Mesenchymal stem cell (in vitro differentiated cells and primary cell): Measurements from ENCODE around the gene CMSS1.

ENCODE experiments used
- DNase-seq: peaks from one replicate; pipeline ENCODE4 v3.0.0-alpha.2; 2013
- H2AFZ ChIP-seq: one replicate; pipeline ENCODE4 v1.6.1; 2013; ENCODE audit warnings: low read depth, mild to moderate bottlenecking, control low read depth, inconsistent platforms, low read length, moderate library complexity
- H2AK5ac ChIP-seq: 2 replicates; pipeline ENCODE4 v1.6.1; 2013; ENCODE audit warnings: low read length, moderate library complexity, mild to moderate bottlenecking, inconsistent platforms; ENCODE audit not compliant: severe bottlenecking
- H2BK120ac ChIP-seq: one replicate; pipeline ENCODE4 v1.6.1; 2013; ENCODE audit warnings: low read depth, mild to moderate bottlenecking, inconsistent platforms, low read length, moderate library complexity
- H2BK12ac ChIP-seq, 2 experiments: one replicate each; pipeline ENCODE4 v1.6.1; 2013; ENCODE audit warnings: inconsistent platforms in 2 of 2, low read length in 2 of 2, mild to moderate bottlenecking in 2 of 2, moderate library complexity in 2 of 2, control low read depth in 1 of 2
- H2BK15ac ChIP-seq: one replicate; pipeline ENCODE4 v1.6.1; 2013; ENCODE audit warnings: mild to moderate bottlenecking, low read depth, inconsistent platforms; ENCODE audit not compliant: poor library complexity, severe bottlenecking
- H2BK5ac ChIP-seq: 2 replicates; pipeline ENCODE4 v1.6.1; 2013; ENCODE audit warnings: low read depth, mild to moderate bottlenecking, low read length, control low read depth, inconsistent platforms; ENCODE audit not compliant: poor library complexity, severe bottlenecking
- H3K14ac ChIP-seq, 2 experiments: one replicate each; pipeline ENCODE4 v1.6.1; 2013; ENCODE audit warnings: inconsistent platforms in 2 of 2, low read length in 2 of 2, control low read depth in 1 of 2, mild to moderate bottlenecking in 1 of 2, moderate library complexity in 1 of 2
- H3K18ac ChIP-seq, 2 experiments: one replicate each; pipeline ENCODE4 v1.6.1; 2013; ENCODE audit warnings: inconsistent platforms in 2 of 2, low read length in 2 of 2, control low read depth in 1 of 2, low read depth in 1 of 2, mild to moderate bottlenecking in 1 of 2
- H3K23ac ChIP-seq, 2 experiments: one replicate each; pipeline ENCODE4 v1.6.1; 2013; ENCODE audit warnings: inconsistent platforms in 2 of 2, low read length in 2 of 2, mild to moderate bottlenecking in 2 of 2, moderate library complexity in 2 of 2, control low read depth in 1 of 2
- H3K27ac ChIP-seq: 2 replicates; pipeline ENCODE4 v1.5.1; 2013; ENCODE audit warnings: mild to moderate bottlenecking, moderate library complexity, low read length, control low read depth, inconsistent platforms; ENCODE audit not compliant: poor library complexity, severe bottlenecking
- H3K27me3 ChIP-seq, 2 experiments: 2 replicates each; pipeline versions ENCODE4 v1.6.1 to v1.7.0; 2013; ENCODE audit warnings: low read length in 2 of 2, mild to moderate bottlenecking in 2 of 2, moderate library complexity in 2 of 2, control low read depth in 1 of 2, inconsistent platforms in 1 of 2; ENCODE audit not compliant: control insufficient read depth in 1 of 2, insufficient read depth in 1 of 2
- H3K36me3 ChIP-seq, 2 experiments: 2 replicates each; pipeline versions ENCODE4 v1.6.1 to v1.7.0; 2013; ENCODE audit warnings: low read length in 2 of 2, control low read depth in 1 of 2, inconsistent platforms in 1 of 2, low read depth in 1 of 2, mild to moderate bottlenecking in 1 of 2; ENCODE audit not compliant: insufficient read depth in 2 of 2, control insufficient read depth in 1 of 2
- H3K4ac ChIP-seq, 2 experiments: one replicate each; pipeline ENCODE4 v1.6.1; 2013; ENCODE audit warnings: inconsistent platforms in 2 of 2, low read length in 2 of 2, mild to moderate bottlenecking in 2 of 2, moderate library complexity in 2 of 2, control low read depth in 1 of 2, low read depth in 1 of 2
- H3K4me1 ChIP-seq: 2 replicates; pipeline ENCODE4 v1.6.1; 2013; ENCODE audit warnings: low read depth, low read length, control low read depth; ENCODE audit not compliant: control insufficient read depth, insufficient read depth
- H3K4me2 ChIP-seq: 2 replicates; pipeline ENCODE4 v1.6.1; 2013; ENCODE audit warnings: low read length, mild to moderate bottlenecking, inconsistent platforms; ENCODE audit not compliant: poor library complexity, severe bottlenecking
- H3K4me3 ChIP-seq, 2 experiments: 2 replicates each; pipeline versions ENCODE4 v1.5.1 to v1.7.0; 2013; ENCODE audit warnings: low read length in 2 of 2, mild to moderate bottlenecking in 2 of 2, control low read depth in 1 of 2, low read depth in 1 of 2; ENCODE audit not compliant: insufficient read depth in 1 of 2
- H3K79me1 ChIP-seq: replicated peaks from 2 replicates; pipeline ENCODE4 v1.6.1; 2013; ENCODE audit warnings: mild to moderate bottlenecking, control low read depth, low read length, inconsistent platforms; ENCODE audit not compliant: poor library complexity, severe bottlenecking
- H3K9ac ChIP-seq: 2 replicates; pipeline ENCODE4 v1.7.0; 2013; ENCODE audit warnings: mild to moderate bottlenecking, low read length, moderate library complexity
- H3K9me3 ChIP-seq: 2 replicates; pipeline ENCODE4 v1.7.0; 2013; ENCODE audit warnings: mild to moderate bottlenecking, low read length; ENCODE audit not compliant: control insufficient read depth
- H4K8ac ChIP-seq: one replicate; pipeline ENCODE4 v1.6.1; 2013; ENCODE audit warnings: inconsistent platforms, mild to moderate bottlenecking, low read length, moderate library complexity
- H4K91ac ChIP-seq: one replicate; pipeline ENCODE4 v1.6.1; 2013; ENCODE audit warnings: mild to moderate bottlenecking, low read length, inconsistent platforms
- WGBS: methylation state at CpG from one replicate; pipeline ENCODE4 v1.1.7; 2013; ENCODE audit warnings: mixed read lengths; 5-methylcytosine and 5-hydroxymethylcytosine counted together

The CMSS1 gene

DNA sequence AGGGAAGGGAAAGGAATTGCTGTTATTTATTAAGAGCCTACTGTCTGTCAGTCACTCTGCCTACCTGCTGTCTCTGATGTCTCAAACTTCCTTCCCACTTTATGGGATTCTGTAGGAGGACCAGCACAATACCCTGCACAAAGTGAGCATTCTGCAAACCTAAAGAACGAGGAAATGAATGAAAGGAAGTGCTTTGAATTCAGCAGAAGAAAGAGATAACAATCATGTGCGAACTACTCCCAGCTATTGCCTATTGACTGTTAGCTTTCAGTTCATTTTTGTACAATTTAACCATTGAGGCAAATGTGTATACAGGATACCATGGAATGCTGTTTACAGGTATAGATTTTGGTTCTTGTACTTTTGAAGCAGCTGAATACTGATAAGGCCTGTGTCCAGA lies 66.8 kb downstream of the CMSS1 start:
- no peak overlapping the region for H3K27ac ChIP-seq
- H3K4me1 ChIP-seq, result no peaks in the 10 kb centered on the region
- H3K4ac ChIP-seq, result no peak overlapping the region
- H3K36me3 ChIP-seq, result no peaks in the 10 kb centered on the region
- no peak overlapping the region for H3K9ac ChIP-seq
- H2BK15ac ChIP-seq, result no peak overlapping the region
- H3K79me1 ChIP-seq, result peaks cover 4% of the 10 kb centered on the region
- H3K14ac ChIP-seq, result no peak overlapping the region
- no peak for DNase-seq
- no peak overlapping the region for H3K4me2 ChIP-seq
- no peak overlapping the region for H2AK5ac ChIP-seq
- no peaks in the 10 kb centered on the region for H3K27me3 ChIP-seq
- H4K8ac ChIP-seq, result no peak overlapping the region
- H3K4me3 ChIP-seq, result no peak overlapping the region
- no peak overlapping the region for H2BK12ac ChIP-seq
- no peaks in the 10 kb centered on the region for H3K9me3 ChIP-seq
- WGBS, result 69% methylated on average over 2 of the region's 2 CpGs
- no peak overlapping the region for H3K18ac ChIP-seq
- H2BK5ac ChIP-seq, result no peak overlapping the region
- no peak overlapping the region for H2AFZ ChIP-seq
- H3K23ac ChIP-seq, result no peak overlapping the region
- no peak overlapping the region for H4K91ac ChIP-seq
- peak overlapping the region; percentile 49 for H2BK120ac ChIP-seq

GRCh38 chr3:99885085-99885484 lies 67.4 kb downstream of the CMSS1 start:
- H4K91ac ChIP-seq, result no peak overlapping the region
- no peak overlapping the region for H4K8ac ChIP-seq
- no peaks in the 10 kb centered on the region for H3K9me3 ChIP-seq
- H3K79me1 ChIP-seq, result peaks cover 1% of the 10 kb centered on the region
- WGBS, result no CpG with 5 or more reads among the region's 1 CpG
- H2BK12ac ChIP-seq, result no peak overlapping the region
- H3K4ac ChIP-seq, result no peak overlapping the region
- H3K36me3 ChIP-seq, result no peaks in the 10 kb centered on the region
- H2BK15ac ChIP-seq, result no peak overlapping the region
- H3K4me3 ChIP-seq, result no peak overlapping the region
- H3K9ac ChIP-seq, result no peak overlapping the region
- H3K18ac ChIP-seq, result no peak overlapping the region
- no peak overlapping the region for H2AK5ac ChIP-seq
- H2BK5ac ChIP-seq, result no peak overlapping the region
- no peak overlapping the region for H2BK120ac ChIP-seq
- DNase-seq, result no peak
- H3K4me2 ChIP-seq, result no peak overlapping the region
- no peaks in the 10 kb centered on the region for H3K4me1 ChIP-seq
- H3K27ac ChIP-seq, result no peak overlapping the region
- no peak overlapping the region for H2AFZ ChIP-seq
- H3K14ac ChIP-seq, result no peak overlapping the region
- H3K27me3 ChIP-seq, result no peaks in the 10 kb centered on the region
- no peak overlapping the region for H3K23ac ChIP-seq

- H3K4ac ChIP-seq, result no peak overlapping the region
- H3K27ac ChIP-seq, result no peak overlapping the region
- no peak overlapping the region for H3K14ac ChIP-seq
- no peak overlapping the region for H4K91ac ChIP-seq
- no peak overlapping the region for H3K4me3 ChIP-seq
- H3K79me1 ChIP-seq, result peaks cover under 1% of the 10 kb centered on the region
- no peak overlapping the region for H3K18ac ChIP-seq
- no peaks in the 10 kb centered on the region for H3K4me1 ChIP-seq
- H3K23ac ChIP-seq, result no peak overlapping the region
- no peaks in the 10 kb centered on the region for H3K27me3 ChIP-seq
- no peak overlapping the region for H2AFZ ChIP-seq
- no peaks in the 10 kb centered on the region for H3K36me3 ChIP-seq
- no peak overlapping the region for H2BK120ac ChIP-seq
- no peak overlapping the region for H3K4me2 ChIP-seq
- no peak overlapping the region for H2BK12ac ChIP-seq
- 94% methylated on average over 3 of the region's 3 CpGs for WGBS
- no peak overlapping the region for H3K9ac ChIP-seq
- H4K8ac ChIP-seq, result no peak overlapping the region
- DNase-seq, result no peak
- no peak overlapping the region for H2BK5ac ChIP-seq
- no peak overlapping the region for H2BK15ac ChIP-seq
- no peaks in the 10 kb centered on the region for H3K9me3 ChIP-seq
- H2AK5ac ChIP-seq, result no peak overlapping the region
These were observed 68.2 kb downstream of the CMSS1 start for GRCh38 chr3:99885851-99886250.

- no peak overlapping the region for H4K8ac ChIP-seq
- H3K4me3 ChIP-seq, result no peak overlapping the region
- no peaks in the 10 kb centered on the region for H3K27me3 ChIP-seq
- no peak overlapping the region for H2BK15ac ChIP-seq
- H3K4me2 ChIP-seq, result no peak overlapping the region
- no peaks in the 10 kb centered on the region for H3K9me3 ChIP-seq
- H4K91ac ChIP-seq, result no peak overlapping the region
- no peak overlapping the region for H3K9ac ChIP-seq
- no CpG with 5 or more reads among the region's 2 CpGs for WGBS
- no peak overlapping the region for H2AK5ac ChIP-seq
- DNase-seq, result peak; percentile 74
- no peak overlapping the region for H3K14ac ChIP-seq
- H3K18ac ChIP-seq, result no peak overlapping the region
- no peak overlapping the region for H3K4ac ChIP-seq
- no peak overlapping the region for H2AFZ ChIP-seq
- no peak overlapping the region for H2BK5ac ChIP-seq
- no peak overlapping the region for H2BK120ac ChIP-seq
- no peak overlapping the region for H2BK12ac ChIP-seq
- H3K36me3 ChIP-seq, result no peaks in the 10 kb centered on the region
- H3K4me1 ChIP-seq, result no peaks in the 10 kb centered on the region
- H3K23ac ChIP-seq, result no peak overlapping the region
- peaks cover 1% of the 10 kb centered on the region for H3K79me1 ChIP-seq
- H3K27ac ChIP-seq, result no peak overlapping the region
These were observed 74.1 kb downstream of the CMSS1 start for GRCh38 chr3:99891610-99892285.
